Stimulated activated CD4-positive, alpha-beta T cell treated with anti-CD3 and anti-CD28 coated beads, TNF-alpha, amount 100 ng/mL, for 4 hours (primary cell): Measurements from ENCODE around the gene MED8.

Experiments used
- DNase-seq, 3 experiments: peaks; one replicate each; pipeline ENCODE4 v3.0.0-alpha.2; 2020; ENCODE audit warnings: low read depth in 3 of 3

The MED8 gene

DNA sequence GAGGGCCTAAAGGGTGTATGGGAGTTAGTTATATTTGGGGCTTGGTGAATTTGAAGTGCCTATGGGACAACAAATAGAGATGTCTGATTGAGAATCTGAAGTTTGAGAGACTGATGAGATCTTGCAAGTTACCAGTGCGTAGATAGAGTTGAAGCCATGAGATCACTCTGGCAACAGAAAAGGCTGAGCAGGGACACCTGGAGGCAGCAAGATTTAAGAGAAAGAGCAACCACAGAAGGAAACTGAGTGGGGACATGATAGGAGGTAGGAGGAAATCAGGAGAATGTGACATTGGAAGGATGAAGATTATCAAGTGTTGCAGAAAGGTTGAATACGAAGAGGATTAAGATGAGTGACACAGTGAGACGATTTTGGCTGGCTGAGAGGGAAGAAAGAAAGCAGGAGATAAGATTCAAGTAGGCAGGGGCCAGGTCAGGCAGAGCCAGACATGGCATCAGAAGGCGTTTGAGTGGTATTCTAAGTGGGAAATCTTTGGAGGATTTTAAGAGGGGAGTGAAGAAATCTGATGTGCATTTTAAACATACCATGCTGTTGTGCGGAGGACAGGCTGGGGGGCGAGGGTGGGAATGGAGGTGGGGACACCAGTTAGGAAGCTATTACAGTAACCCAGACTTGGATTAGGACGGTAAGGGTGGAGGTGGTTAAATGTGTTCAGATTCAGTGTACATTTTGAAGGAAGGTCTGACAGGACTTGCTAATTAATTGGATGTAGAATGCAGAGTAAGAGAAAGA is 55.0 kb downstream of the MED8 start:
- no peak for DNase-seq
